Brain microvascular endothelial cell (primary cell): ENCODE results near the gene KCNQ2.

Experiments
- DNase-seq: peaks from one replicate; pipeline ENCODE4 v3.0.0-alpha.2; 2020
- H3K27ac ChIP-seq: fragments of 250-450 bp; sonication (Bioruptor Pico); 2 replicates; pipeline ENCODE4 v1.5.1; 2020; ENCODE audit warnings: mild to moderate bottlenecking, moderate library complexity
- H3K27me3 ChIP-seq: fragments of 250-450 bp; sonication (Bioruptor Pico); replicated peaks from 2 replicates; pipeline ENCODE4 v1.5.1; 2020; ENCODE audit warnings: mild to moderate bottlenecking
- H3K36me3 ChIP-seq: fragments of 250-450 bp; sonication (Bioruptor Pico); replicated peaks from 2 replicates; pipeline ENCODE4 v1.5.1; 2020; ENCODE audit warnings: mild to moderate bottlenecking
- H3K4me3 ChIP-seq: 2 replicates; pipeline ENCODE4 v1.5.1; 2011; ENCODE audit warnings: low read depth, mild to moderate bottlenecking, control low read depth, low read length, moderate library complexity
- CTCF ChIP-seq: IDR thresholded peaks from 2 replicates; pipeline ENCODE4 v1.5.1; 2011; ENCODE audit warnings: low read depth, mild to moderate bottlenecking, moderate library complexity, low read length, control low read depth, inconsistent platforms; ENCODE audit errors: missing control alignments
- in situ Hi-C: cut with HindIII; loops from 2 replicates; pipeline ENCODE4 v1.10.0; 2017; ENCODE audit warnings: low sequenced_read_pairs, low pct_ligation_motif_present

The KCNQ2 gene

GRCh38 chr20:63452341-63452740 is 20.1 kb downstream of the KCNQ2 start:
- Histone ChIP-seq H3K27ac (no peak overlapping the region), H3K36me3 (no peaks in the 10 kb centered on the region), H3K4me3 (no peak overlapping the region), H3K27me3 (peaks cover 16% of the 10 kb centered on the region)
- in situ Hi-C loops: no loop called here
- TF ChIP-seq CTCF: no peak
- no peak for DNase-seq

- no peak for DNase-seq
- H3K36me3 ChIP-seq: no peaks in the 10 kb centered on the region
- peaks cover 16% of the 10 kb centered on the region for H3K27me3 ChIP-seq
- in situ Hi-C loops: no loop called here
- H3K27ac ChIP-seq: no peak overlapping the region
- no peak for TF ChIP-seq CTCF
- H3K4me3 ChIP-seq: no peak overlapping the region
These were observed 20.6 kb downstream of the KCNQ2 start for GRCh38 chr20:63451821-63452220.

DNA sequence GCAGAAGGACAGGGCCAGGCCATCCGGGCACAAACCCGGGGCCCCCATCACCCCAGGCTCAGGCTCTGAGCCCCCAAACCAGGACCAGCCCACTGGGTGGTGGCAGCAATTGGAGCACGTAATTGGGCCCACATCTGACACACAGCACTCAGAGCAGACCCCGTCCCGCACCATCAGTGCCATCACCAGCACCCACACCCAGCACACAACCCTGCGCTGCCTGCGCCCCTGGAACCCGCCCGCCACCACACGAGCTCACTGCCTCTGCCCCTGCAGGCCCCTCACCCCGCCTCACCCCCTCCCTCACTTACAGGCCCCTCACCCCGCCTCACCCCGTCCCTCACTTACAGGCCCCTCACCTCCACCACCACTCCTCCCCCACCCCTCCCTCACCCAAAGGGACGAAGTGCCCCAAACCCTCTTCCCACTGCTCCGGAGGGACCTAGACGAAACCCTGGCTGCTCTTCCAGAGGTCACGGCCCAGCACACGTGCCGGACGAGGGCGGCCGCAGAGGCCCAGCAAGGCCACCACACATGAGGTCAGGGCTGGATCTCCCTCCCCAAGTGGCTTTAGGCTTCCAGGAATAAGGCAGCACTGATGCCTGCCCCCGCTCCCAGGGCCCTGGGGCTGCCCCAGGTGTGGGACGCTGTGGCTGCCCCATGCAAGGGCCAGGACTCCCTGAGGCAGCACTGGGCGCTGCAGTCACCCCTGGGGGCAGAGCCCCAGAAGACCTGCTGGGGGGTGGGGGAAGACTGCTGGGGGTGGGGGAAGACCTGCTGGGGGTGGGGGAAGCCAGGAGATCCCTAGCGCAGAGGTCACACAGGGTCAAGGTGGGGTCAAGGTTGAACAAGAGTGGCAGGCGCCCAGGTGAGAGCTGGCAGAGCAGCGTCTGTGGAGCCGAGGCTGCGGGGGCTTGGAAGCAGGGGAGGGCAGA is 22.4 kb downstream of the KCNQ2 start:
- DNase-seq: no peak
- TF ChIP-seq CTCF: no peak
- Histone ChIP-seq H3K4me3 (no peak overlapping the region), H3K27ac (no peak overlapping the region), H3K27me3 (peaks cover 15% of the 10 kb centered on the region), H3K36me3 (no peaks in the 10 kb centered on the region)
- in situ Hi-C loops: no loop called here

DNA sequence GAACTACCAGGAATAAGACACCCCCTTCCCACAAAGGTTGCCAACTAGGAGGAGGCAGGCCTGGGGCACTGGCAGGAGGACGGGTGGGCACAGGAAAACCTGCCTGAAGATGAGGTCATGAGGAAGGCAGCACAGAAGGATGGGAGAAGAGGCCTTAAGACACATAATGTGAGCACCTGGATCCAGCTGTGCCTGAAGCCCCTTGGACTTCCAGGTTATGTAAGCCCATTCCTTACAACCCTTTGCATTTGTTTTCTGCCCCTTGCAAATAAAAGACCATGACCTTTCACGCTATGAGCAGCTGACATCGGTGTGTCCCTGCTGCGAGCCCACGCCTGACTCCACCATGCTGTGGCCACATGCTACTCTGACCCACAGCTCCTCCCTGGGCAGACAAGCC is 23.4 kb downstream of the KCNQ2 start:
- no peak for DNase-seq
- no peak overlapping the region for H3K4me3 ChIP-seq
- H3K27ac ChIP-seq: no peak overlapping the region
- no peaks in the 10 kb centered on the region for H3K36me3 ChIP-seq
- in situ Hi-C loops: no loop called here
- no peak for TF ChIP-seq CTCF
- peaks cover 5% of the 10 kb centered on the region for H3K27me3 ChIP-seq

- no peak for TF ChIP-seq CTCF
- DNase-seq: no peak
- in situ Hi-C loops: no loop called here
These were observed 24.4 kb downstream of the KCNQ2 start for GRCh38 chr20:63448031-63448430.

More at GRCh38 chr20:63448031-63448430, 24.4 kb downstream of the KCNQ2 start:
- H3K27me3 ChIP-seq: peaks cover 2% of the 10 kb centered on the region
- no peak overlapping the region for H3K4me3 ChIP-seq
- H3K36me3 ChIP-seq: no peaks in the 10 kb centered on the region
- H3K27ac ChIP-seq: no peak overlapping the region
